Panc1 (cell line): ENCODE results near the gene FHIT. TPM values are rescaled to one million over a fixed set of nuclear protein-coding genes. Genes with fewer than 3 reads are reported as not detected.

Source experiments
- ATAC-seq: fragments of 200-7000 bp; cut with Tn5 transposase; 2 replicates; pipeline ENCODE4 v1.9.1; 2020; ENCODE audit warnings: mild to moderate bottlenecking, moderate library complexity
- BruUV-seq: library from RNA; stranded (reverse); fragments of 400-500 nt; replicated peaks from 2 replicates; lab custom pipeline; 2021; lab: Mats Ljungman, UMichigan
- CTCF ChIA-PET: fragments of 300-600 bp; sonication (Branson Sonifier 250); formaldehyde crosslinking; loops from one replicate; lab custom pipeline; 2022; ENCODE audit warnings: antibody characterized with exemption; lab: Charles Lee
- POLR2A ChIA-PET: fragments of 300-600 bp; sonication (Branson Sonifier 250); formaldehyde crosslinking; loops from one replicate; lab custom pipeline; 2022; ENCODE audit warnings: antibody characterized with exemption; lab: Charles Lee
- DNase-seq: peaks from one replicate; pipeline ENCODE4 v3.0.0-alpha.2; 2010; ENCODE audit warnings: low read depth, low spot score
- H3K27ac ChIP-seq: 2 replicates; pipeline ENCODE4 v1.5.1; 2011; ENCODE audit warnings: mild to moderate bottlenecking, low read length, inconsistent platforms
- H3K27me3 ChIP-seq: fragments of 200-500 bp; sonication (Bioruptor generic); 2 replicates; pipeline ENCODE4 v1.6.0; 2014; ENCODE audit warnings: low read length, inconsistent platforms; ENCODE audit not compliant: control insufficient read depth, insufficient read depth
- H3K36me3 ChIP-seq: fragments of 200-500 bp; sonication (Bioruptor generic); 2 replicates; pipeline ENCODE4 v1.5.1; 2014; ENCODE audit warnings: inconsistent platforms, mild to moderate bottlenecking, low read length, moderate library complexity; ENCODE audit not compliant: control insufficient read depth, insufficient read depth
- H3K4me1 ChIP-seq: 2 replicates; pipeline ENCODE4 v1.5.1; 2011; ENCODE audit warnings: inconsistent platforms, mild to moderate bottlenecking, low read length, moderate library complexity; ENCODE audit not compliant: control insufficient read depth, insufficient read depth
- H3K4me3 ChIP-seq, 2 experiments: 2 replicates each; pipeline ENCODE4 v1.5.1; 2011 to 2012; ENCODE audit warnings: low read depth in 2 of 2, low read length in 2 of 2, mild to moderate bottlenecking in 2 of 2, inconsistent platforms in 1 of 2, moderate library complexity in 1 of 2
- H3K9me3 ChIP-seq: fragments of 200-500 bp; sonication (Bioruptor generic); 2 replicates; pipeline ENCODE4 v1.5.1; 2014; ENCODE audit warnings: low read depth, mild to moderate bottlenecking, inconsistent platforms, low read length, moderate library complexity; ENCODE audit not compliant: control insufficient read depth, insufficient read depth
- CTCF ChIP-seq: fragments of 450-650 bp; IDR thresholded peaks from 2 replicates; pipeline ENCODE4 v1.5.1; 2017; ENCODE audit warnings: mild to moderate bottlenecking
- POLR2AphosphoS5 ChIP-seq: IDR thresholded peaks from 2 replicates; pipeline ENCODE4 v1.6.1; 2012; ENCODE audit warnings: mild to moderate bottlenecking, low read depth, low read length, moderate library complexity
- REST ChIP-seq, 2 experiments: IDR thresholded peaks; 2 replicates each; pipeline ENCODE4 v1.6.1; 2011 to 2012; ENCODE audit warnings: low read depth in 2 of 2, control low read depth in 1 of 2, low read length in 1 of 2, mild to moderate bottlenecking in 1 of 2, moderate library complexity in 1 of 2; ENCODE audit not compliant: insufficient read depth in 1 of 2
- SIN3A ChIP-seq: IDR thresholded peaks from 2 replicates; pipeline ENCODE4 v1.6.1; 2012; ENCODE audit warnings: low read depth, mild to moderate bottlenecking, low read length, moderate library complexity, borderline replicate concordance; ENCODE audit not compliant: insufficient read depth
- TCF7L2 ChIP-seq: IDR thresholded peaks from 2 replicates; pipeline ENCODE4 v1.6.1; 2011; ENCODE audit warnings: mild to moderate bottlenecking, low read depth, low read length, inconsistent platforms
- in situ Hi-C: cut with HindIII; loops from 2 replicates; pipeline ENCODE4 v1.10.0; 2016; ENCODE audit warnings: low sequenced_read_pairs, low pct_unique_long_range_greater_than_20kb
- intact Hi-C: fragments of 100-400 bp; cut with micrococcal nuclease; formaldehyde crosslinking; loops from one replicate; pipeline ENCODE4 v1.10.0; 2022; ENCODE audit not compliant: unreplicated experiment
- total RNA-seq: library from RNA; stranded (reverse); gene quantifications from one replicate; pipeline ENCODE4 v1.2.1, GENCODE V29; 2021; ENCODE audit not compliant: unreplicated experiment

The FHIT gene
- total RNA-seq, 1 experiment from 2014 or later = 2.2 TPM

GRCh38 chr3:60631509-60631908, 619.7 kb downstream of the FHIT start:
- ATAC-seq = no peak
- intact Hi-C loops = no loop called here
- DNase-seq = no peak
- CTCF ChIA-PET = no interaction called here
- no TSS peak for BruUV-seq
- Histone ChIP-seq H3K27me3 (no peaks in the 10 kb centered on the region), H3K36me3 (no peaks in the 10 kb centered on the region), H3K9me3 (no peaks in the 10 kb centered on the region), H3K4me3 (no peak overlapping the region), H3K27ac (no peak overlapping the region), H3K4me1 (no peaks in the 10 kb centered on the region)
- POLR2A ChIA-PET = no interaction called here
- TF ChIP-seq TCF7L2 (no peak), SIN3A (no peak), REST (IDR thresholded peaks at IDR 0.05; ENCODE audit: insufficient read depth in 1 of 2, low read depth in 2 of 2, low read length in 1 of 2) (no peak), CTCF (no peak)
- in situ Hi-C loops = no loop called here

- in situ Hi-C loops = no loop called here
- Histone ChIP-seq H3K27me3 (no peaks in the 10 kb centered on the region), H3K36me3 (no peaks in the 10 kb centered on the region), H3K27ac (no peak overlapping the region), H3K4me3 (no peak overlapping the region), H3K4me1 (no peaks in the 10 kb centered on the region), H3K9me3 (no peaks in the 10 kb centered on the region)
- ChIA-PET CTCF (no interaction called here), POLR2A (no interaction called here)
- ATAC-seq = no peak
- intact Hi-C loops = no loop called here
- no peak for DNase-seq
- no TSS peak for BruUV-seq
- TF ChIP-seq REST (IDR thresholded peaks at IDR 0.05; ENCODE audit: insufficient read depth in 1 of 2, low read depth in 2 of 2, low read length in 1 of 2) = no peak
- TF ChIP-seq TCF7L2 = no peak
- no peak for TF ChIP-seq POLR2AphosphoS5
- no peak for TF ChIP-seq CTCF
- no peak for TF ChIP-seq SIN3A
These were observed 620.3 kb downstream of the FHIT start for GRCh38 chr3:60630953-60631352.
